HG03025 (cell line): Measurements from ENCODE around the gene FBF1.
"Not testable (repeated sequence)": the region's sequence is repeated elsewhere in the genome, so short reads cannot be mapped to it uniquely, and the experiment has no call there.

Experiments
- ATAC-seq: cut with Tn5 transposase; IDR thresholded peaks from one replicate; pipeline ENCODE4 v1.9.1; 2021; ENCODE audit warnings: mild to moderate bottlenecking, moderate library complexity; ENCODE audit not compliant: unreplicated experiment, low FRiP score

The FBF1 gene

DNA sequence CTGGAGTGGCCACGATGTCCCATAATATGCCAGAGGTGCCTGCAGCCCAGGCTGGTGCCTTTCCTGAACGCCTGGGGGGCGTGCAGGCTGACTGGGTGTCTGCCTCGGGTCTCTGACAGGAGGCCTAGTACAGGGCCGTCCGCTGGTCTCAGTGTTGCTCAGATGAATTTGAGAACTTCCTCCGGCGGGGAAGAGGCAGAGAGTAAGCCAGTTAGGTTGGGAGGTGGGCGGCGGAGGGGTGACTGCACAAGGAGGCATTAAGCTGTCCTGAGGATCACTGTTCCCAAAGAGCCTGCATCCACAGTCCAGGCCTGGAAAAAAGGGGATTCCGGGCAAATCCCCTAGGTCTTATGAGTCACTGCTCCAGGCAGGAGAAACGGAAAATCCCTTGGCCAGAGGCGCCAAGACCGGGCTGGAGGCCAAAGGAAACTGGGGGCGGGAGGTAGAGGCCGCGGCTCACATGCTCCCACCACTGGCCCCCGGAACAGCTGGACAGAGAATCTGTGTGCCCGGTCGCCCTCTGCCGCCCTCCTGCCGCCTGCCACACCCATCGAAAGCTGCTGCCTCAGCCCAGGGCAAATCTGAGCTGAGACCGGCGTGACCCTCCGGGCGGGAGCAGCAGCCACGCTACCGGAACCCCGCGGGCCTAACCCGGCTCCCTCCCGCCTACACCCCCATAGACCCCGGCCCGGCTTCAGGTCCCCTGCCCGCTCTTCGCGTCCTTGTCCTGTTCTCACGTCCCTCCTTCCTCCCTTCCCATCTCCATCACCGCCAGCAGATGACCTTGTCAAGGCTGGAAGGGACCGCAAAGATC lies 63.7 kb downstream of the FBF1 start:
- ATAC-seq = no peak

DNA sequence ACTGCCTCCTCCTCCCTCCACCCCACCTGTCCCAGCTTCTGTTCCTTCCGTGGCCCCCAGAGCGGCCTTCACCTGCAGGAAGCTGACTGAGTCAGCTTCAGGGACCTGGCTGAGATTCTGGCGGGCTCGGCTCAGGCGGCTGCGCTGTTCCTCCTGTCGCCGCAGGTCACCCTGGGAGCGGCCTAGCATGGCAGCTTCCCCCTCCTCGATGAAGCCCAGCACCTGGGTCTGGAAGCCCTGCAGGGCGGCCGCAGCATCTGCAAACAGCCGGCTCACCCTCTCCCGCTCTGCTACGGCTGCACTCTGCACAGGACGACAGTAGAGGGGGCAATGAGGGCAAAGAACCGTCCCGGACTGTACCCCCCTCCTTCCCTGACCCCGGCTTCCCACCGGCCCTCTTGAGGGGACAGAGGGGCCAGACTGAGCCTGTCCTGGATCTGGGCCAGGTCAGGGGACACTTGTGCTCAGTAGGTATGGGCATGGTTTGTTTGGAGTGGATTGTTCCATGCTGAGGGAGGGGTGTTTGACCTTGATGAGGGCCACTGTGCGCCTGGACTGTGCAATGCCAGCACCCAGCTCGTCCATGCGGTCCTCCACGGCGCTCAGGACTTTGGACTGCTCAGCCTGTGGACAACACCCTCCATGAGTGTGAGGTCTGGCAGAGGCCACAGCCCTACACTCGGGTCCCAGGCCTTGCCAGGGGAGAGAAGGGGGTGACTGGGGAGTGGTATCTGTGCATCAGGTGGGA lies 64.5 kb downstream of the FBF1 start:
- no peak for ATAC-seq

GRCh38 chr17:75875940-75876189 lies 65.0 kb downstream of the FBF1 start:
- ATAC-seq = no peak

- ATAC-seq = no peak
Observed at GRCh38 chr17:75875182-75875939, 65.5 kb downstream of the FBF1 start.

GRCh38 chr17:75874323-75875181 lies 66.3 kb downstream of the FBF1 start:
- no peak for ATAC-seq

- no peak for ATAC-seq
Observed at GRCh38 chr17:75873587-75874322, 67.1 kb downstream of the FBF1 start.

DNA sequence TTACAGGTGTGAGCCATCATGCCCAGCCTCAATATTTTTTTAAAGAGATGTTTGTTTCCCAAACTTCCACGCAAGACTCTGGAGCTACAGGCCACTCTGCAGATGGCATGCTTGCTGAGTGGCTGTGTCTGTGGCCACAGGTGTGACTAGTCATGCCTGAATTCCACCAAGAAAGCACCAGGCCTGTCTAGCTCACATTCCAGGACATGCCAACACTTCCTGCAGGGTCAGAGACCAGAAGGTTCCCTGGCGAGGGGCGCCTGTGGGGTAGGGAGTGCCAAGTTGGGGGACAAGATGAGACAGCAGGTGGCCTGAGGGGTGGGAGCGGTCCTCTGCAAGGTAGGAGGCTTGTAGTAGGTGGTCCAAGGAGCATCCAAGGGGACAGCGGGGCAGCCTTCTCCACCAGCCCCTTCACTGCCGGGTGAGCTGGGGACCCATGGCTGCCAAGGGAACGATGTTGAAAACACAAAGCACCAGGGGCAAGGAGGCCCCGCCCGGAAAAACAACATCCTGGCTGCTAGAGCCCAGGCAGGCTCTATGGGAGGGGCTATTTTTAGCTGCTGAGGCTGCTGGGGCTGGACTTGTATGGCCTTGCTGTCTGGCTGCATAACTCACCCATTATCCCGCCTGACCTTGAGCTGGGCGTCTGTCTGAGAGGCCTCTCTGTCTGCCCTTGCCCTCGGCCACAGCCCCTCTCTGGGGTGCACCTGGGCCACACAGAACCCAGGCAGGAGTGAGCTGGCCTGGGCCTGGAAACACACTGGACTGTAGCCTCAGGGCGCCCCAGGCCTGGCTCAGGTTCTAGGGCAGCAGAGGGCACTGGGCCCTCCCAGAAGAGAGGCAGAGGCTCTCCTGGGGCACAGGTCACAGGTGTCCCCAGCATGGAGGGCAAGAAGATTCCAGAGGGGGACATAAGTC lies 68.1 kb downstream of the FBF1 start:
- no peak for ATAC-seq

GRCh38 chr17:75870228-75870627 lies 70.6 kb downstream of the FBF1 start:
- not testable (repeated sequence) for ATAC-seq

- ATAC-seq = no peak
Observed at GRCh38 chr17:75869282-75870141, 71.3 kb downstream of the FBF1 start.

- not testable (repeated sequence) for ATAC-seq
Observed at GRCh38 chr17:75868730-75869281, 72.0 kb downstream of the FBF1 start.

GRCh38 chr17:75865404-75866188 lies 75.2 kb downstream of the FBF1 start:
- ATAC-seq = not testable (repeated sequence)

DNA sequence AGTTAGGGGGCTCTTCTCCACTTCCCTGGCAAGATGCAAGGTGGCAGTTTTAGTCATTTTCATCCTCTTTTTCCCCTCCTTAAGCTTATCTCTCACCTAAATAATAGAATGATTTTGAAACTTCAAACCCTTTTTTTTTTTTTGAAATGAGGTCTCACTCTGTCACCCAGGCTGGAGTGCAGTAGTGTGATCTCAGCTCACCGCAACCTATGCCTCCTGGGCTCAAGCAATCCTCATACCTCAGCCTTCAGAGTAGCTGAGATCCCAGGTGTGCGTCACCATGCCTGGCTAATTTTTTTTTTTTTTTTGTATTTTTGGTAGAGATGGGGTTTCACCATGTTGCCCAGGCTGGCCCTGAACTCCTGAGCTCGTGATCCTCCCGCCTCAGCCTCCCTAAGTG lies 76.0 kb downstream of the FBF1 start:
- ATAC-seq = not testable (repeated sequence)

DNA sequence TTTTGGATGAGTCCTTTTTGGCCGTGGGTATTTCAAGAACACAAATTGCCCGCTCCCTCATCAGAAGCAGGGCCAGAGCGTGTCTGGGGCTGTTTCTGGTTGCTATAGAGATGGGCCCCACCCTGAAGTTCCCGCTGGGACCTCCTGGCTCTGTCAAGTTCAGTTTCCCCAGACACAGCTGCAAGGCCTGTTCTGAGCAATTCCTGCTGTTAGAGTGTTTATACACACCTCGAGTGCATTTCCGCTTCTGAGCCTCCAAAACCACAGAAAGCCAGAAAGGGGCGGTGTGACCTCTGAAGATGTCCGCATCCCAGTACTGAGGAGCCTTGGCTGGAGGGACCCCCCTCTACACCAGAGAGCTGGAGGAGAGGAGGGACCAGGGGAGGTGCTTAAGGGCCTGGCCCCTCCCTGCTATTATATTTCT lies 76.4 kb downstream of the FBF1 start:
- ATAC-seq = peak; percentile 75

DNA sequence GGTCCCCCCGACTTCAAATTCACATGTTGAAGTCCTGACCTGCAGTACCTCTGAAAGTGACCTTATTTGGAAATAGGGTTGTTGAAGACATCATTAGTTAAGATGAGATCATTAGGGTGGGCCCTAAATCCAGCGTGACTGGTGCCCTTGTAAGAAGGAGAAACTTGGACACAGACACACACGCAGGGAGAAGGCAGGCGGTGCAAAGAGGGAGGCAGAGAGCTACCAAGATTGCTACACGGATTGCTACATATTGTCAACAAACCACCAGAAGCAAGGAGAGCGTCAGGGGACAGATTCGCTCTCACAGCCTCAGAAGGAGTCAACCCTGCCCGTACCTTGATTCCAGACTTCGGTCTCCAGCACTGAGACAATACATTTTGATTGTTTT lies 78.9 kb downstream of the FBF1 start:
- ATAC-seq = no peak
